PFSK-1 (cell line): Measurements from ENCODE around the gene GATD1.

Experiments used
- FOXP2 ChIP-seq: optimal IDR thresholded peaks from 2 replicates; pipeline ENCODE3; 2011; ENCODE audit warnings: borderline replicate concordance, control low read depth, inconsistent platforms; ENCODE audit not compliant: insufficient read depth; ENCODE audit errors: extremely low read length, extremely low read depth
- POLR2AphosphoS5 ChIP-seq: IDR thresholded peaks from 2 replicates; pipeline ENCODE4 v1.6.1; 2012; ENCODE audit warnings: low read depth, mild to moderate bottlenecking, control low read depth, low read length, moderate library complexity
- SIN3A ChIP-seq: IDR thresholded peaks from 2 replicates; pipeline ENCODE4 v1.6.1; 2012; ENCODE audit warnings: mild to moderate bottlenecking, low read length, moderate library complexity, borderline replicate concordance; ENCODE audit not compliant: insufficient read depth
- TAF1 ChIP-seq: IDR thresholded peaks from 2 replicates; pipeline ENCODE4 v1.6.1; 2012; ENCODE audit warnings: low read length, control low read depth, borderline replicate concordance; ENCODE audit not compliant: insufficient read depth
- TF ChIP-seq, protein P1 (sequence below), 2 experiments: IDR thresholded peaks; 2 replicates each; pipeline versions ENCODE4 v1.6.1 to v1.8.0; 2011 to 2012; ENCODE audit warnings: low read depth in 2 of 2, low read length in 2 of 2, control low read depth in 1 of 2, inconsistent platforms in 1 of 2, mild to moderate bottlenecking in 1 of 2, moderate library complexity in 1 of 2; ENCODE audit not compliant: insufficient read depth in 1 of 2

GATD1 gene

DNA sequence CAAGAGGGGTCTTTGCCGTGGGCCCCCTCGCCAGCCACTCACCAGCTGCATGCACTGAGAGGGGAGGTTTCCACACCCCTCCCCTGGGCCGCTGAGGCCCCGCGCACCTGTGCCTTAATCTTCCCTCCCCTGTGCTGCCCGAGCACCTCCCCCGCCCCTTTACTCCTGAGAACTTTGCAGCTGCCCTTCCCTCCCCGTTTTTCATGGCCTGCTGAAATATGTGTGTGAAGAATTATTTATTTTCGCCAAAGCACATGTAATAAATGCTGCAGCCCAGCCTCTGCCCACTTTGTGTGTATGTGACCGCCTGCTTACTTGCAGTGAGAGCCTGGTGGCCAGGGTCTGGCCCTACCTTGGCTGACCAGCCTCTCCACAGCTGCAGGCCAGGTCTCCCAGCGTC lies 47.7 kb upstream of the GATD1 start:
- no peak for TF ChIP-seq FOXP2
- no peak for TF ChIP-seq SIN3A
- TF ChIP-seq, protein P1, sequence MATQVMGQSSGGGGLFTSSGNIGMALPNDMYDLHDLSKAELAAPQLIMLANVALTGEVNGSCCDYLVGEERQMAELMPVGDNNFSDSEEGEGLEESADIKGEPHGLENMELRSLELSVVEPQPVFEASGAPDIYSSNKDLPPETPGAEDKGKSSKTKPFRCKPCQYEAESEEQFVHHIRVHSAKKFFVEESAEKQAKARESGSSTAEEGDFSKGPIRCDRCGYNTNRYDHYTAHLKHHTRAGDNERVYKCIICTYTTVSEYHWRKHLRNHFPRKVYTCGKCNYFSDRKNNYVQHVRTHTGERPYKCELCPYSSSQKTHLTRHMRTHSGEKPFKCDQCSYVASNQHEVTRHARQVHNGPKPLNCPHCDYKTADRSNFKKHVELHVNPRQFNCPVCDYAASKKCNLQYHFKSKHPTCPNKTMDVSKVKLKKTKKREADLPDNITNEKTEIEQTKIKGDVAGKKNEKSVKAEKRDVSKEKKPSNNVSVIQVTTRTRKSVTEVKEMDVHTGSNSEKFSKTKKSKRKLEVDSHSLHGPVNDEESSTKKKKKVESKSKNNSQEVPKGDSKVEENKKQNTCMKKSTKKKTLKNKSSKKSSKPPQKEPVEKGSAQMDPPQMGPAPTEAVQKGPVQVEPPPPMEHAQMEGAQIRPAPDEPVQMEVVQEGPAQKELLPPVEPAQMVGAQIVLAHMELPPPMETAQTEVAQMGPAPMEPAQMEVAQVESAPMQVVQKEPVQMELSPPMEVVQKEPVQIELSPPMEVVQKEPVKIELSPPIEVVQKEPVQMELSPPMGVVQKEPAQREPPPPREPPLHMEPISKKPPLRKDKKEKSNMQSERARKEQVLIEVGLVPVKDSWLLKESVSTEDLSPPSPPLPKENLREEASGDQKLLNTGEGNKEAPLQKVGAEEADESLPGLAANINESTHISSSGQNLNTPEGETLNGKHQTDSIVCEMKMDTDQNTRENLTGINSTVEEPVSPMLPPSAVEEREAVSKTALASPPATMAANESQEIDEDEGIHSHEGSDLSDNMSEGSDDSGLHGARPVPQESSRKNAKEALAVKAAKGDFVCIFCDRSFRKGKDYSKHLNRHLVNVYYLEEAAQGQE (IDR thresholded peaks at IDR 0.05; ENCODE audit: insufficient read depth in 1 of 2, low read depth in 2 of 2, low read length in 2 of 2), result no peak
- TF ChIP-seq TAF1, result no peak
- TF ChIP-seq POLR2AphosphoS5, result no peak

DNA sequence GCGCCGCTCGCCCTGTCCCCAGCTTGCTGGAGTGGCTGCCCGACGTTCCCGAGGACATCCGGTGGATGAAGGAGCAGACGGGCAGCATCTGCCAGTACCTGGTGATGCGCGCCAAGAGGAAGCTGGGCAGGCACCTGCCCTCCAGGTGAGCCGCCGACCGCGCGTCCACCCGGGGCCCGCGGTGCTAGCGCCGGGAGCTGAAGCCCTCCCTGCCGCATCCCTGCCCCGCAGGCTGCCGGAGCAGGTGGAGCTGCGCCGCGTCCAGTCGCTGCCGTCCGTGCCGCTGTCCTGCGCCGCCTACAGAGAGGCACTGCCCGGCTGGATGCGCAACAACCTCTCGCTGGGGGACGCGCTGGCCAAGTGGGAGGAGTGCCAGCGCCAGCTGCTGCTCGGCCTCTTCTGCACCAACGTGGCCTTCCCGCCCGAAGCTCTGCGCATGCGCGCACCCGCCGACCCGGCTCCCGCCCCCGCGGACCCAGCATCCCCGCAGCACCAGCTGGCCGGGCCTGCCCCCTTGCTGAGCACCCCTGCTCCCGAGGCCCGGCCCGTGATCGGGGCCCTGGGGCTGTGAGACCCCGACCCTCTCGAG lies 47.1 kb upstream of the GATD1 start:
- TF ChIP-seq, protein P1 (IDR thresholded peaks at IDR 0.05; ENCODE audit: insufficient read depth in 1 of 2, low read depth in 2 of 2, low read length in 2 of 2), result no peak
- TF ChIP-seq FOXP2 (no peak), POLR2AphosphoS5 (no peak), TAF1 (no peak), SIN3A (no peak)

DNA sequence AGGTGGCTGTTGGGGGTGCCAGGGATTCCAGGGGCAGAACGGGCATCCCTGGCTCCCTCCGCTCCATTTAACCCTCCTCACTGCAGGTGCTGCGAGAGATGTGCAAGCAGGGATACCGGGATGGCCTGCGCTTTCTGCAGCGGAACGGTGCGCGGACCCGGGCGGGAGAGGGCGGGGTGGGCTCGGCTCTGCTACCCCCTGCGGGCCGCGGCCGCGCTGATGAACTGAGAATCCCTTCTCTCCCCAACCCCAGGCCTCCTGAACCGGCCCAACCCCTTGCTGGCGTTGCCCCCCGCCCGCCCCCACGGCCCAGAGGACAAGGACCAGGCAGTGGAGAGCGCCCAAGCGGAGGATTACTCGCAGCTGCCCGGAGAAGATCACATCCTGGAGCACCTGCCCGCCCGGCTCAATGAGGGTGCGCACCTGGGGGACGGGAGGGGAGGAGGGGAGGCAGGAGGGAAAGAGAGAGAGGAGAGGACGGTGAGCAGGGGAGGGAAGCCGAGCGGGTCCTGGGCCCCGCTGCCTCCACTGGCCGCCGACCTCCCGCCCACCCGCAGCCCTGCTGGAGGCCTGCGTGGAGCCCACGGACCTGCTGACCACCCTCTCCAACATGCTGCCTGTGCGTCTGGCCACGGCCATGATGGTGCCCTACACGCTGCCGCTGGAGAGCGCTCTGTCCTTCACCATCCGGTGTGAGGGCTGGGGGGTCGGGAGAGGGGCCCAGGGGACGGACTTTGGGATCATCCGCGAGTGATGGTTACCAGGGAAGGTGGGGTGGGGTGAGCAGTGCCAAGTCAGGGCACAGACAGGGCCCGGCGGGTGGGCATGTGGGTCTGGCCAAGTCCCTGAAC lies 46.4 kb upstream of the GATD1 start:
- TF ChIP-seq TAF1, result no peak
- no peak for TF ChIP-seq FOXP2
- TF ChIP-seq, protein P1 (IDR thresholded peaks at IDR 0.05; ENCODE audit: insufficient read depth in 1 of 2, low read depth in 2 of 2, low read length in 2 of 2), result no peak
- TF ChIP-seq POLR2AphosphoS5, result no peak
- no peak for TF ChIP-seq SIN3A

DNA sequence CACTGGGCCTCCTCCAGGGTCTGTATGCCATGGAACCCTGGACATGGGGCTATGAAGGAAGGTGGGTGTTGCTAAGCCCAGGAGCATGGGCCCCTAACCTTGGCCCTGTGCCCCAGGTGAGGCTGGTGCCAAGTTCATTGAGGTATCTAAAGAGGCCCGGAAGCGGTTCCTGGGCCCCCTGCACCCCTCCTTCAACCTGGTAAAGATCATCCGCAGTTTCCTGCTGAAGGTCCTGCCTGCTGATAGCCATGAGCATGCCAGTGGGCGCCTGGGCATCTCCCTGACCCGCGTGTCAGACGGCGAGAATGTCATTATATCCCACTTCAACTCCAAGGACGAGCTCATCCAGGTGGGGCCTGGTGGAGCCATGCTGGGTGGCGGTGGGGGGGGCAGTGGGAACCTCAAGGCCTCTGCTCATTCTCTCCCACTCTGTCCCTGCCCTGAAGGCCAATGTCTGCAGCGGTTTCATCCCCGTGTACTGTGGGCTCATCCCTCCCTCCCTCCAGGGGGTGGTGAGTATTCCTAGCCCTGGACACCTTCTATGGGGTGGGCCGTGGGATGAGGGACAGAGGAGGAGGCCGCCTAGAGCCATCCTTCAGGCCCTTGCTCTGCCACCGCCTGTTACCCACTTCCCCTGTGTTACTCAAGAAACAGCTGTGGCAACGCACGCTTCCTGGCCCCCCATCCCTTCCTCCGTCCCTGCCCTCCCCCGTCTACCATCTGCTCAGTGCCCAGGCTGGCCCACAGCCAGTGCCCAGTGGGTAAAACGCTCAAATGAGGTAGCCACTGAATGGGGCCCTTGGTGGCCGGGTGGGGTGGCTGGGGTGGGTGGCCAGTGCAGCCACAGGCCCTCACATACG lies 44.5 kb upstream of the GATD1 start:
- TF ChIP-seq POLR2AphosphoS5 (no peak), TAF1 (no peak), SIN3A (no peak), FOXP2 (no peak)
- TF ChIP-seq, protein P1 (IDR thresholded peaks at IDR 0.05; ENCODE audit: insufficient read depth in 1 of 2, low read depth in 2 of 2, low read length in 2 of 2), result no peak
